ENCODE measurements around the gene ABHD5.
"Not testable (repeated sequence)": the region's sequence is repeated elsewhere in the genome, so short reads cannot be mapped to it uniquely, and the experiment has no call there.

ABHD5 gene

DNA sequence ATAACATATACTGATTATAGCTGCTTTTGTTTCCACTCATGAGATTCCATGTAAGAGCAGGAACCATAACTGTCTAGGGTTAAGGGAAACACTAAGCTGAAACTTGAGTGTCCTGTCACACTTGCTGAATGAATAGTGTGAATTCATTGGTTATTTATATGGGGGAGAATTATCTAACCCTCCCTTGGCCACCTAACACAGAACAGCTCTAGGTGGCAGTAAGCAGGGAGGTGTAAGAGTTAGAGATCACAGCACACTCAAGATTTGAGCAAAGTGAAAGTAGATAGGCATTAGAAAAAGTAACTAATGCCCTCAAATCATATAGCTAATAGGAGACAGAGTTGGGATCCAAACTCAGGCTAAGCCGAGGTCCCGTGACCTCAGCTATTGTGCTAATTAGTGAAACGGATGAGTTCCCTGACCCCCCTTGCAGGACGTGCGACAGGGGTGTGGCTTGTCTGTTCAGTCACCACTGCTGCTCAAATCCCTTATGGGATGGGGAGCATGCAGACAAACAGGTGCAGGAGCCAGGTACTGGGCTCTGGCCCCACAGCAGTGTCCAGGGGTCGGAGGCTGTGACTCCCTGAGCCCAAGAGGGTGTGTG is 41.3 kb upstream of the ABHD5 start:
- TF ChIP-seq, protein P1, sequence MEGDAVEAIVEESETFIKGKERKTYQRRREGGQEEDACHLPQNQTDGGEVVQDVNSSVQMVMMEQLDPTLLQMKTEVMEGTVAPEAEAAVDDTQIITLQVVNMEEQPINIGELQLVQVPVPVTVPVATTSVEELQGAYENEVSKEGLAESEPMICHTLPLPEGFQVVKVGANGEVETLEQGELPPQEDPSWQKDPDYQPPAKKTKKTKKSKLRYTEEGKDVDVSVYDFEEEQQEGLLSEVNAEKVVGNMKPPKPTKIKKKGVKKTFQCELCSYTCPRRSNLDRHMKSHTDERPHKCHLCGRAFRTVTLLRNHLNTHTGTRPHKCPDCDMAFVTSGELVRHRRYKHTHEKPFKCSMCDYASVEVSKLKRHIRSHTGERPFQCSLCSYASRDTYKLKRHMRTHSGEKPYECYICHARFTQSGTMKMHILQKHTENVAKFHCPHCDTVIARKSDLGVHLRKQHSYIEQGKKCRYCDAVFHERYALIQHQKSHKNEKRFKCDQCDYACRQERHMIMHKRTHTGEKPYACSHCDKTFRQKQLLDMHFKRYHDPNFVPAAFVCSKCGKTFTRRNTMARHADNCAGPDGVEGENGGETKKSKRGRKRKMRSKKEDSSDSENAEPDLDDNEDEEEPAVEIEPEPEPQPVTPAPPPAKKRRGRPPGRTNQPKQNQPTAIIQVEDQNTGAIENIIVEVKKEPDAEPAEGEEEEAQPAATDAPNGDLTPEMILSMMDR (IDR thresholded peaks at IDR 0.05): no peak
- no peaks in the 10 kb centered on the region for H3K36me3 ChIP-seq
- H3K9me3 ChIP-seq: no peaks in the 10 kb centered on the region
- no peak overlapping the region for H3K4me3 ChIP-seq (ENCODE audit: low read depth in 1 of 2, low read length in 1 of 2)
- peaks cover 31 to 38% of the 10 kb centered on the region in 2 experiments for H3K4me1 ChIP-seq (ENCODE audit: control insufficient read depth in 1 of 2, insufficient read depth in 1 of 2, low read depth in 1 of 2, low read length in 1 of 2)
- H3K27ac ChIP-seq: no peak overlapping the region
- H3K27me3 ChIP-seq: no peaks in the 10 kb centered on the region

DNA sequence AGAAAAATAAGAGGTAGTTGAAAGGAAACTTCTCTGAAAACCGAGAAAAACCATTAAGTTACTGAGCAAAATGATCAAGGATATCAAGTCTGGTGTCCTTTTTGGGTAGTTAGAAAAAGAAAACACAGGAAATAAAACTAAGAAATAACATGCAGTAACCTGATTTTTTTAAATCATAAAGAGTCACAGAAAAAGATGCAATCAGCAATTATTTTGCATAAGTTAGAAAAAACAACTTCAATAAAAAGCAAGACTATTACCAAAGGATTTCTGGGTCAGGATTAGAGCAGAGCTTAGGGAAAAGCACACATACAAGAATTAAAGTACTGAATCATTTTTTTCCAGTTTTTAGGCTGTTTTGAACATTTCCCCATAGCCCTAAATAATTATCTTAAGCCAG is 40.4 kb upstream of the ABHD5 start:
- H3K27me3 ChIP-seq: no peaks in the 10 kb centered on the region
- no peak overlapping the region for H3K4me3 ChIP-seq (ENCODE audit: low read depth in 1 of 2, low read length in 1 of 2)
- no peaks in the 10 kb centered on the region for H3K36me3 ChIP-seq
- peaks cover 23 to 29% of the 10 kb centered on the region in 2 experiments for H3K4me1 ChIP-seq (ENCODE audit: control insufficient read depth in 1 of 2, insufficient read depth in 1 of 2, low read depth in 1 of 2, low read length in 1 of 2)
- H3K9me3 ChIP-seq: no peaks in the 10 kb centered on the region
- TF ChIP-seq, protein P1 (IDR thresholded peaks at IDR 0.05): no peak
- H3K27ac ChIP-seq: no peak overlapping the region

DNA sequence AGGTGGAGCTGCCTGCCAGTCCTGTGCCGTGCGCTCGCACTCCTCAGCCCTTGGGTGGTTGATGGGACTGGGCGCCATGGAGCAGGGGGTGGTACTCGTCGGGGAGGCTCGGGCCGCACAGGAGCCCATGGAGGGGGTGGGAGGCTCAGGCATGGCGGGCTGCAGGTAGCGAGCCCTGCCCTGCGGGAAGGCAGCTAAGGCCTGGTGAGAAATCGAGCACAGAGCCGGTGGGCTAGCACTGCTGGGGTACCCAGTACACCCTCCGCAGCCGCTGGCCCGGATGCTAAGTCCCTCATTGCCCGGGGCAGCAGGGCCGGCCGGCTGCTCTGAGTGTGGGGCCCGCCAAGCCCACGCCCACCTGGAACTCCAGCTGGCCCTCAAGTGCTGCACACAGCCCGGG is 34.3 kb upstream of the ABHD5 start:
- not testable (repeated sequence) for H3K4me1 ChIP-seq (ENCODE audit: control insufficient read depth in 1 of 2, insufficient read depth in 1 of 2, low read depth in 1 of 2, low read length in 1 of 2); H3K27ac ChIP-seq; H3K4me3 ChIP-seq (ENCODE audit: low read depth in 1 of 2, low read length in 1 of 2); H3K27me3 ChIP-seq; H3K36me3 ChIP-seq; H3K9me3 ChIP-seq

DNA sequence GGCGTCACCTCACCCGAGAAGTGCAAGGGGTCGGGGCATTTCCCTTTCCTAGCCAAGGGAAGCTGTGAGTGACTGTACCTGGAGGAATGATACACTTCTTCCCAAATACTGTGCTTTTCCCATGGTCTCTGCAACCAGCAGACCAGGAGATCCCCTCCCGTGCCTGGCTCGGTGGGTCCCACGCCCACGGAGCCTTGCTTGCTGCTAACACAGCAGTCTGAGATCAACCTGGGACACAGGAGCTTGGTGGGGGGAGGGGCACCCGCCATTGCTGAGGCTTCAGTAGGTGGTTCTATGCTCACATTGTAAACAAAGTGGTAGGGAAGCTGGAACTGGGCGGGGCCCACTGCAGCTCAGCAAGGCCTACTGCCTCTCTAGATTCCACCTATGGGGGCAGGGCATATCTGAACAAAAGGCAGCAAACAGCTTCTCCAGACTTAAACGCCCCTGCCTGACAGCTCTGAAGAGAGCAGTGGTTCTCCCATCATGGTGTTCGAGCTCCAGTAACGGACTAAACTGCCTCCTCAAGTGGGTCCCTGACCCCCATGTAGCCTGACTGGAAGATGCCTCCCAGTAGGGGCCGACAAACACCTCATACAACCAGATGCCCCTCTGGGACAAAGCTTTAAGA is 31.4 kb upstream of the ABHD5 start:
- Histone ChIP-seq H3K27ac (no peak overlapping the region), H3K36me3 (no peaks in the 10 kb centered on the region), H3K9me3 (no peaks in the 10 kb centered on the region), H3K27me3 (no peaks in the 10 kb centered on the region), H3K4me3 (ENCODE audit: low read depth in 1 of 2, low read length in 1 of 2) (no peak overlapping the region), H3K4me1 (ENCODE audit: control insufficient read depth in 1 of 2, insufficient read depth in 1 of 2, low read depth in 1 of 2, low read length in 1 of 2) (no peaks in the 10 kb centered on the region)
- TF ChIP-seq, protein P1 (IDR thresholded peaks at IDR 0.05): no peak

DNA sequence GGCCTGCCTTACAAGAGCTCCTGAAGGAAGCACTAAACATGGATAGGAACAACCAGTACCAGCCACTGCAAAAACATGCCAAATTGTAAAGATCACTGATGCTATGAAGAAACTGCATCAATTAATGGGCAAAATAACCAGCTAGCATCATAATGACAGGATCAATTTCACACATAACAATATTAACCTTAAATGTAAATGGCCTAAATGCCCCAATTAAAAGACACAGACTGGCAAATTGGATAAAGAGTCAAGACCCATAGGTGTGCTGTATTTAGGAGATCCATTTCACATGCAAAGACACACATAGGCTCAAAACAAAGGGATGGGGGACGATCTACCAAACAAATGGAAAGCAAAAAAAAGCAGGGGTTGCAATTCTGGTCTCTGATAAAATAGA is 29.4 kb upstream of the ABHD5 start:
- H3K27me3 ChIP-seq; H3K36me3 ChIP-seq; H3K4me1 ChIP-seq (ENCODE audit: control insufficient read depth in 1 of 2, insufficient read depth in 1 of 2, low read depth in 1 of 2, low read length in 1 of 2); H3K4me3 ChIP-seq (ENCODE audit: low read depth in 1 of 2, low read length in 1 of 2); H3K9me3 ChIP-seq; H3K27ac ChIP-seq: not testable (repeated sequence)

DNA sequence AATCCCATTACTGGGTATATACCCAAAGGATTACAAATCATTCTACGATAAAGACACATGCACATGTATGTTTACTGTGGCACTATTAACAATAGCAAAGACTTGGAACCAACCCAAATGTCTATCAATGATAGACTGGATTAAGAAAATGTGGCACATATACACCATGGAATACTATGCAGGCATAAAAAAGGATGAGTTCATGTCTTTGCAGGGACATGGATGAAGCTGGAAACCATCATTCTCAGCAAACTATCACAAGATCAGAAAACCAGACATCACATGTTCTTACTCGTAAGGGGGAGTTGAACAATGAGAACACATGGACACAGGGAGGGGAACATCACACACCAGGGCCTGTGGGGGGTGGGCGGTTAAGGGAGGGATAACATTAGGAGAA is 25.7 kb upstream of the ABHD5 start:
- not testable (repeated sequence) for H3K9me3 ChIP-seq; H3K36me3 ChIP-seq; H3K27me3 ChIP-seq; H3K4me3 ChIP-seq (ENCODE audit: low read depth in 1 of 2, low read length in 1 of 2); H3K4me1 ChIP-seq (ENCODE audit: control insufficient read depth in 1 of 2, insufficient read depth in 1 of 2, low read depth in 1 of 2, low read length in 1 of 2); H3K27ac ChIP-seq

DNA sequence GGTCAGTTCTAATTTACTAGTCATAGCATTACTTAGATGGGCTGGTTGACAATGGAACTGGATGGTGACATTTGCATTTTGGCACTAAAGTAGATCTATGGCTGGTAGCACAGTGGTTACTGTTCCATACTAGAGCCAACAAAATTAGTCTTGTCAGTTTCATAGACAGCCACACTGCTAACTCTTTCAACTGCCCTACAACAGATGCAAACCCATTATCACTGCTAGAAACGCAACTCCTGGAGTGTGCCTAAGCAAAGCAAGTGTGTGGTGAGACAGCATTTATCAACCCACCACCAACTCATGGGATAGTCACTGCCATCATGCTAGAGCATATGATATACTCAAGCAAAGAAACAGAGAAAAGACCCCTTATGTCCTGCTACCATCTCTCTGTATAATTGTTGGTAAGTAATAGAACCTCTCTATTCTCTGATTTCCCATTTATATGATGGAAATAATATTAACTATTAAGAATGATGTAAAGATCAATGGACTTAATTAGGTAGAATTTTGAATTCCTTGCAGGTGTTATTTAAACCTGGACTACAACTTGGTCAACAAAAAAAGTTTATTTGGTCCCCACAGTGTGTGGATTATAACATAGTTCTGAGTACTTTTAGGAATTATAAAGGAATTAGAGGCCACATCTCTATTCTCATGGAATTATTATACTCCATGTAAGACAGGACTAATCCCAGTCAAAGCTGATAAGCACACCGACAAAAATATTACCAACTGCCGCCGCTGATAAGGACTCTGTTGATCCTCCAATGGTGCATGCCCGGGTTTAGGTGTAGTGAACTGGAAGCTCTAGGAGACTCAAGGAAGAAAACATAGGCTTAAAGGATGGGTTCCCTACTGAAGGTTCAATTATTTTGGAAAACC is 19.9 kb upstream of the ABHD5 start:
- Histone ChIP-seq H3K27ac (no peak overlapping the region), H3K4me1 (ENCODE audit: control insufficient read depth in 1 of 2, insufficient read depth in 1 of 2, low read depth in 1 of 2, low read length in 1 of 2) (peaks cover 16 to 18% of the 10 kb centered on the region in 2 experiments), H3K36me3 (no peaks in the 10 kb centered on the region), H3K4me3 (ENCODE audit: low read depth in 1 of 2, low read length in 1 of 2) (no peak overlapping the region), H3K9me3 (no peaks in the 10 kb centered on the region), H3K27me3 (no peaks in the 10 kb centered on the region)
- TF ChIP-seq, protein P1 (IDR thresholded peaks at IDR 0.05): no peak

Data from neutrophil (primary cell).